PC-9 (cell line): ENCODE results near the gene XIRP1. TPM values are rescaled to one million over a fixed set of nuclear protein-coding genes. Genes with fewer than 3 reads are reported as not detected.

Experiments used
- BruUV-seq: library from RNA; stranded (reverse); fragments of 400-500 nt; replicated peaks from 2 replicates; lab custom pipeline; 2021; lab: Mats Ljungman, UMichigan
- CTCF ChIA-PET: fragments of 300-600 bp; sonication (Branson Sonifier 250); formaldehyde crosslinking; loops from one replicate; lab custom pipeline; 2022; ENCODE audit warnings: antibody characterized with exemption; lab: Charles Lee
- POLR2A ChIA-PET: fragments of 300-600 bp; sonication (Branson Sonifier 250); formaldehyde crosslinking; loops from one replicate; lab custom pipeline; 2022; ENCODE audit warnings: antibody characterized with exemption; ENCODE audit not compliant: unreplicated experiment; lab: Charles Lee
- DNase-seq, 2 experiments: peaks; one replicate each; pipeline versions ENCODE4 v3.0.0 to v3.0.0-alpha.2; 2015 to 2022; ENCODE audit warnings: mixed read lengths in 1 of 2
- H2AFZ ChIP-seq: fragments of 200-600 bp; sonication (generic); 2 replicates; pipeline ENCODE4 v1.8.1; 2017; ENCODE audit warnings: antibody characterized with exemption
- H3F3A ChIP-seq: fragments of 200-600 bp; sonication (generic); 2 replicates; pipeline ENCODE4 v1.8.1; 2017; ENCODE audit warnings: antibody characterized with exemption, mild to moderate bottlenecking, low read depth; ENCODE audit not compliant: insufficient read depth
- H3K27ac ChIP-seq: fragments of 200-600 bp; sonication (generic); 2 replicates; pipeline ENCODE4 v1.6.1; 2016; ENCODE audit warnings: mixed run types
- H3K27me3 ChIP-seq: fragments of 200-600 bp; sonication (generic); 2 replicates; pipeline ENCODE4 v1.6.1; 2016; ENCODE audit warnings: low read depth, mixed run types; ENCODE audit not compliant: insufficient read depth
- H3K36me3 ChIP-seq: fragments of 200-600 bp; sonication (generic); 2 replicates; pipeline ENCODE4 v1.6.1; 2016; ENCODE audit warnings: low read depth, mixed run types
- H3K4me1 ChIP-seq: fragments of 200-600 bp; sonication (generic); replicated peaks from 2 replicates; pipeline ENCODE4 v1.6.1; 2016; ENCODE audit warnings: mixed run types; ENCODE audit not compliant: insufficient read depth
- H3K4me2 ChIP-seq: fragments of 200-600 bp; sonication (generic); 2 replicates; pipeline ENCODE4 v1.6.1; 2017; ENCODE audit warnings: mixed run types
- H3K4me3 ChIP-seq: fragments of 200-600 bp; sonication (generic); 2 replicates; pipeline ENCODE4 v1.6.1; 2016; ENCODE audit warnings: mixed run types
- H3K79me2 ChIP-seq: fragments of 200-600 bp; sonication (generic); 2 replicates; pipeline ENCODE4 v1.6.1; 2017; ENCODE audit warnings: low read depth, mixed run types
- H3K9me2 ChIP-seq: fragments of 200-600 bp; sonication (generic); 2 replicates; pipeline ENCODE4 v1.8.1; 2017; ENCODE audit warnings: mild to moderate bottlenecking; ENCODE audit not compliant: insufficient read depth
- H3K9me3 ChIP-seq: fragments of 200-600 bp; sonication (generic); 2 replicates; pipeline ENCODE4 v1.8.1; 2016; ENCODE audit warnings: low read depth; ENCODE audit not compliant: insufficient read depth
- H4K20me1 ChIP-seq: fragments of 200-600 bp; sonication (generic); 2 replicates; pipeline ENCODE4 v1.8.1; 2017; ENCODE audit not compliant: insufficient read depth
- CTCF ChIP-seq: fragments of 200-600 bp; sonication (generic); conservative IDR thresholded peaks from 2 replicates; pipeline ENCODE4 v1.6.1; 2017; ENCODE audit warnings: mixed run types, antibody characterized with exemption, mild to moderate bottlenecking, moderate library complexity
- EZH2 ChIP-seq: fragments of 200-600 bp; sonication (generic); IDR thresholded peaks from 2 replicates; pipeline ENCODE4 v1.8.0; 2017; ENCODE audit warnings: antibody characterized with exemption, low read depth
- intact Hi-C: fragments of 100-400 bp; cut with micrococcal nuclease; formaldehyde crosslinking; loops from one replicate; pipeline ENCODE4 v1.10.0; 2022; ENCODE audit not compliant: unreplicated experiment
- total RNA-seq: library from RNA; stranded (reverse); gene quantifications from 2 replicates; pipeline ENCODE4 v1.2.3, GENCODE V29; 2021

The XIRP1 gene
- total RNA-seq, 1 experiment from 2014 or later: not detected

DNA sequence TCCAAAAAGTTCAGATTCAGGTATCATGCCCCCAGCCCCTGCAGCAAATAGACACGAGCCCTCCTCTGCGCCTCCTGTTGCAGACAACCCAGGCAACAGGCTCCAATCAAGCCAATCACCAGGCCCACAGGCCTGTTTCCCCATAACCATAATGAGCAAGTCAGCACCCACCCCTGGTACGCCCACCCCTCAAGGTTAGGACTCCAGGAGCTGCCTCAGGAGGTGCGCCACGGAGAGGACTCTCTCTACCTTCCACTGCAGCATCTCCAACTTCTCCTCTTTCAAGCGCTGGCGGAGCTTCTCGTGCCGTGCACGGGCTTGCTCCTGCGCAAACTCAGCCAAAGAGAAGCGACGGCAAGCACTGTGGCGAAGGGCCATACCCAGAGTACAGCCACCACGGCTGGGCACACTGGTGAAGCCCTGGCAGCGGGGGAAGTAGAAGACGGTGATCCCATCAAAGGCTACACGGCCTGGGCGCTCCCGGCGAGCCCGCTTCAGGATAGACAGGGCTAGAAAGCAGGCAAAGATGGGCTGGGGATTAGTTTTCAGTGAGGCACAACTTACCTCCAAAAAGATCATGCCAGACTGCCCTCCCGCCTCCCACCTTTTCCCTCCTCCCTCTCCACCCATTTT is 47.5 kb downstream of the XIRP1 start:
- H2AFZ ChIP-seq: no peak overlapping the region
- H3K9me2 ChIP-seq: no peaks in the 10 kb centered on the region
- intact Hi-C loops: loop anchor here (10.0 kb wide), 1 partner anchor 1200 kb away; no protein-coding TSS in a partner anchor
- no peaks in the 10 kb centered on the region for H3K27me3 ChIP-seq
- no peak overlapping the region for H3K27ac ChIP-seq
- ChIA-PET CTCF (no interaction called here), POLR2A (no interaction called here)
- H3F3A ChIP-seq: peaks cover 56% of the 10 kb centered on the region
- no peaks in the 10 kb centered on the region for H3K36me3 ChIP-seq
- no peak for DNase-seq
- H3K4me2 ChIP-seq: no peak overlapping the region
- peaks cover 7% of the 10 kb centered on the region; the same call in 1 of the 2 replicates for H4K20me1 ChIP-seq
- peaks cover 43% of the 10 kb centered on the region for H3K79me2 ChIP-seq
- H3K4me3 ChIP-seq: no peak overlapping the region
- no peak for TF ChIP-seq CTCF
- no peak for TF ChIP-seq EZH2
- H3K4me1 ChIP-seq: peaks cover 82% of the 10 kb centered on the region
- BruUV-seq: no TSS peak
- H3K9me3 ChIP-seq: no peaks in the 10 kb centered on the region

- TF ChIP-seq CTCF (no peak), EZH2 (no peak)
- BruUV-seq: no TSS peak
- ChIA-PET POLR2A (no interaction called here), CTCF (no interaction called here)
- no peak overlapping the region for H3K27ac ChIP-seq
- no peaks in the 10 kb centered on the region for H3K9me2 ChIP-seq
- H3K4me1 ChIP-seq: peaks cover 80% of the 10 kb centered on the region
- H3K4me2 ChIP-seq: no peak overlapping the region
- no peak for DNase-seq
- H3K27me3 ChIP-seq: no peaks in the 10 kb centered on the region
- H2AFZ ChIP-seq: no peak overlapping the region
- no peak overlapping the region for H3K4me3 ChIP-seq
- H3K79me2 ChIP-seq: peaks cover 36% of the 10 kb centered on the region
- intact Hi-C loops: loop anchor here (10.0 kb wide), 1 partner anchor 1199 kb away; no protein-coding TSS in a partner anchor
- H3K9me3 ChIP-seq: no peaks in the 10 kb centered on the region
- H4K20me1 ChIP-seq: peaks cover 4% of the 10 kb centered on the region; the same call in 1 of the 2 replicates
- H3F3A ChIP-seq: peaks cover 51% of the 10 kb centered on the region
- no peaks in the 10 kb centered on the region for H3K36me3 ChIP-seq
Observed at GRCh38 chr3:39144095-39144747, 48.2 kb downstream of the XIRP1 start.

GRCh38 chr3:39143051-39143885 is 49.1 kb downstream of the XIRP1 start:
- H3F3A ChIP-seq: peaks cover 48% of the 10 kb centered on the region
- ChIA-PET CTCF (no interaction called here), POLR2A (no interaction called here)
- H3K36me3 ChIP-seq: no peaks in the 10 kb centered on the region
- no peak for TF ChIP-seq EZH2
- TF ChIP-seq CTCF: no peak
- H3K4me2 ChIP-seq: peak overlapping the region; percentile 76
- DNase-seq: no peak
- no TSS peak for BruUV-seq
- H3K4me3 ChIP-seq: no peak overlapping the region
- no peaks in the 10 kb centered on the region for H3K9me2 ChIP-seq
- intact Hi-C loops: loop anchor here (10.0 kb wide), 1 partner anchor 1198 kb away; no protein-coding TSS in a partner anchor
- H3K27me3 ChIP-seq: no peaks in the 10 kb centered on the region
- no peaks in the 10 kb centered on the region for H3K9me3 ChIP-seq
- H3K4me1 ChIP-seq: peaks cover 70% of the 10 kb centered on the region
- peaks cover 4% of the 10 kb centered on the region; the same call in 1 of the 2 replicates for H4K20me1 ChIP-seq
- peak overlapping the region; percentile 76 for H3K27ac ChIP-seq
- no peak overlapping the region for H2AFZ ChIP-seq
- H3K79me2 ChIP-seq: peaks cover 27% of the 10 kb centered on the region
